GM12801 (cell line): ENCODE measurements around the gene ZDHHC12.

Experiments used
- TF ChIP-seq, protein P1 (sequence below): IDR thresholded peaks from one replicate; pipeline ENCODE4 v1.5.1; 2011; ENCODE audit warnings: control low read depth; ENCODE audit not compliant: insufficient read length; ENCODE audit errors: extremely low read depth

ZDHHC12 gene

DNA sequence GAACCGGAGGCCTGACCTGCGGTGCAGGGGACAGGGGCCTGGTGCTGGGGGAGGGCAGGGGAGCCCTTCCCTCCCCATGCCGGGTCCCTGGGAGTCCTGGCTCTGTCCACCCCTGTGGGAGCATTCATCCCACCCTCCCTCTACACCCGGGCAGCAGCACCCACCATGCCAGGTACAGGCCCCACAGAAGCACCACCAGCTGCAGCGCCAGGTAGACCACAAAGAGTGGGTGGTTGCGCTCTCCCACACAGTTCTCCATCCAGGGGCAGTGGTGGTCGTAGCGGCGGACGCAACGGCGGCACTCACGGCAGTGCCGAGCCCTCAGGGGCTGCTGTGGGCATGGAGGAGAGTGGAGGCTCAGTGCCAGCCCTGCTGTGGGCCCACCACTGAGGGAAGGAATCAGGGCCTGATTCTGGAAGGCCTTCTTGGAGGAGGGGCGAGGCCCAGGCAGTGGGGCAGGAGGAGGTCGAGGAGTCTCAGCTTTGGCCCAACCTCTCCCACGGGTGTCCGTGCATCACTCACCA lies 2.4 kb downstream of the ZDHHC12 start:
- TF ChIP-seq, protein P1, sequence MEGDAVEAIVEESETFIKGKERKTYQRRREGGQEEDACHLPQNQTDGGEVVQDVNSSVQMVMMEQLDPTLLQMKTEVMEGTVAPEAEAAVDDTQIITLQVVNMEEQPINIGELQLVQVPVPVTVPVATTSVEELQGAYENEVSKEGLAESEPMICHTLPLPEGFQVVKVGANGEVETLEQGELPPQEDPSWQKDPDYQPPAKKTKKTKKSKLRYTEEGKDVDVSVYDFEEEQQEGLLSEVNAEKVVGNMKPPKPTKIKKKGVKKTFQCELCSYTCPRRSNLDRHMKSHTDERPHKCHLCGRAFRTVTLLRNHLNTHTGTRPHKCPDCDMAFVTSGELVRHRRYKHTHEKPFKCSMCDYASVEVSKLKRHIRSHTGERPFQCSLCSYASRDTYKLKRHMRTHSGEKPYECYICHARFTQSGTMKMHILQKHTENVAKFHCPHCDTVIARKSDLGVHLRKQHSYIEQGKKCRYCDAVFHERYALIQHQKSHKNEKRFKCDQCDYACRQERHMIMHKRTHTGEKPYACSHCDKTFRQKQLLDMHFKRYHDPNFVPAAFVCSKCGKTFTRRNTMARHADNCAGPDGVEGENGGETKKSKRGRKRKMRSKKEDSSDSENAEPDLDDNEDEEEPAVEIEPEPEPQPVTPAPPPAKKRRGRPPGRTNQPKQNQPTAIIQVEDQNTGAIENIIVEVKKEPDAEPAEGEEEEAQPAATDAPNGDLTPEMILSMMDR = no peak

DNA sequence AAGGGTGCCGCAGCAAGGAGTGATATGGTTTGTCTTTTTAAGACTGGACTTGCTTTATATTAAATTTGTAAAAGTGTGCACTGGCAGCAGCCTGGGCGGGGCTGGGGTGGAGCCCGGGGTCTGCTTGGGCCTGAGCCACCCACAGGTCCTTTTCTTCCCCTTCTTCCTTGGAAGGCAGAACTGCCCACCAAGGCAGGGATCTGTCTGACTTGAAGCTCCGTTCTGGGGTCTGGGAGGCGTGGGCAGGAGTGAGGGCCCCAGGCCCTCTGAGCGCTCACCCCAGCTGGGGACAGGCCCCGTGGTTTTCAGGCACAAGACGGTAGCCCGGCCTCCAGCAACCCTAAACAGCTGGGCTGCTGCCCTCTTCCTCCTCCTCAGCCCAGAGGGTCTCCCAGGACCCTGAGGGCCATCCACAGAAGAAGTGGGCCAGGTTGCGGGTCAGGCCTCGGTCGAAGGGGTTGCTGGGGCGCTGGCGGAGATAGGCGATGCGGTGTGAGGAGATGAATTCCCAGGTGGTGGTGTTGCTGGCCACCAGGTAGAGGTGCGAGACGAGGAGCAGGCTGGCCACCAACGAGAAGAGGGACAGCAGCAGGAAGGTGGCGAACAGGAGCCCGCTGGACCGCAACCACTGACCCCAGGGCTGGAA lies 3.0 kb downstream of the ZDHHC12 start:
- TF ChIP-seq, protein P1 = no peak

DNA sequence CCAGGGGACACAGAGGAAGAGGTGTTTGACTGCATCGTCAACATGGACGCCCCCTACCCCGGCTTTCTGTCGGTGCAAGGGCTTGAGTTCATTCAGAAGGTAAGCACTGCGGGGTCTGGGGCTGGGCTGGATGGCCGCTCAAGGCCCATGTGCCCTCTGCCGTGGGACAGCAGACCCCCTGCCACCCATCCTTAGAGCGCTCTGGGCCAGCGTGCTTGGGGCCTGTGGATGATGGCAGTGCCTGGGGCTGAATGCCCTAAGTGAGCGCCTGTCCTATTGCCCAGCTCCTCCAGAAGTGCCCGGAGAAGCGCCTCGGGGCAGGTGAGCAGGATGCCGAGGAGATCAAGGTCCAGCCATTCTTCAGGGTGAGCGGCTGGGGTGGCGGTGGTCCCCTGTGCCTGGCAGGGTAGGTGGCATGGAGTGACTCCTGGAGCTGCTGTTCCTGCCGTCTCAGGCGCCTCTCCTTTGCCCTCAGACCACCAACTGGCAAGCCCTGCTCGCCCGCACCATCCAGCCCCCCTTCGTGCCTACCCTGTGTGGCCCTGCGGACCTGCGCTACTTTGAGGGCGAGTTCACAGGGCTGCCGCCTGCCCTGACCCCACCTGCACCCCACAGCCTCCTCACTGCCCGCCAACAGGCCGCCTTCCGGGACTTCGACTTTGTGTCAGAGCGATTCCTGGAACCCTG lies 3.9 kb downstream of the ZDHHC12 start:
- TF ChIP-seq, protein P1 = no peak

DNA sequence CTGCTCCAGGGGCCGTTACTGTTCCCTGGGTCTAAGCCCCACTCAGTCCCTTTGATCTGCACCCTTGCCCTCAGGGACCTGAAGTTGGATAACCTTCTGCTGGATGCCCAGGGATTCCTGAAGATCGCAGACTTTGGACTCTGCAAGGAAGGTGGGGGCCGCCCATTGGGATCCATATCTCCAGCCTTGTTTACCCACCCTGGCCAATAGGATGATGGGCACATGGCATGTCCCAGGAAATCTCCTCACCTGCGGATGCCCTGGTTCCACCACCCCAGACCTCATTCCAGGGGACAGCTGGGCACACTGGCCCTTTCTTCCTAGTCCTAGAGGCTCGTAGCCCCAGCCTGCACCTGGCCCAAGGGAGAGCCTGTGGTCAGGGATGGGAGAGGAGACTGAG lies 5.5 kb downstream of the ZDHHC12 start:
- TF ChIP-seq, protein P1 = no peak

DNA sequence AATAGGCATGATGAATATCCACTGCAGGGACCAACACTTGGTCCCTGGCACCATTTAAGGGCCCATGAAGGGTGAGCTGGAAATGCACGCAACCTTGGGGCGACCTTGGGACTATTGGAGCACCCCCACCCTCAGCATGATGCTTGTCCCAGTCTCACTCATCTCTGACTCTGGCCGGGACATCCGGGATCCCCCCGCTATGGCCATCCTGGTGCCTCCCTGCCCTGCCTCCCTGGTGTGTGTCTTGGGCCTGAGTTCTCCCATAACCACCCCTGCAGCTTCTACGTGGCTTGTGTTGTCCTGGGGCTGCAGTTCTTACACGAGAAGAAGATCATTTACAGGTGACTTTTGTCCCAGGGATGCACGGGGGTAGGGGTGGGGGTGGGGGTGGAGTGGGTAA lies 5.9 kb downstream of the ZDHHC12 start:
- TF ChIP-seq, protein P1 = no peak

DNA sequence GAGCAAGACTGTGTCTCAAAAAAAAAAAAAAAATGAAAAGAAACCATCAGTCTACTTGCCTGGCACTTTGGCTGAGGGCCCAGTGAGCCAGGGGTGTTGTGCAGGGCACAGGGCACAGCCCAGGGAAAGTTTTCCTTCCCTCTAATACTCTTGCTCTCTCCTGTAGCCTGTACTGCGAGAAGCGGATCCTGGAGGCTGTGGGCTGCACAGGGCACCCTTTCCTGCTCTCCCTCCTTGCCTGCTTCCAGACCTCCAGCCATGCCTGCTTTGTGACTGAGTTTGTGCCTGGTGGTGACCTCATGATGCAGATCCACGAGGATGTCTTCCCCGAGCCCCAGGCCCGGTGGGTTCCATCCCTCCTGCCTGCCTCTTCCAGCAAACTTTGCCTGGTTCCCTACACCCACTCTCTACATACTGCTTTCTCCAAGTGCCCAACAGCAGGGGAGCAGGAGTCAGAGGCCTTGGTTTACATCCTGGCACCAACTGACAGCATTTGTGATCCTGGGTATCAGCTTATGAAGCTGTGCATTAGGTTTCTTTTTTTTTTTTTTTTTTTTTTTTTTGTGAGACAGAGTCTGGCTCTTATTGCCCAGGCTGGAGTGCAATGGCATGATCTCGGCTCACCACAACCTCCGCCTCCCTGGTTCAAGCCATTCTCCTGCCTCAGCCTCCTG lies 7.2 kb downstream of the ZDHHC12 start:
- TF ChIP-seq, protein P1 = no peak

DNA sequence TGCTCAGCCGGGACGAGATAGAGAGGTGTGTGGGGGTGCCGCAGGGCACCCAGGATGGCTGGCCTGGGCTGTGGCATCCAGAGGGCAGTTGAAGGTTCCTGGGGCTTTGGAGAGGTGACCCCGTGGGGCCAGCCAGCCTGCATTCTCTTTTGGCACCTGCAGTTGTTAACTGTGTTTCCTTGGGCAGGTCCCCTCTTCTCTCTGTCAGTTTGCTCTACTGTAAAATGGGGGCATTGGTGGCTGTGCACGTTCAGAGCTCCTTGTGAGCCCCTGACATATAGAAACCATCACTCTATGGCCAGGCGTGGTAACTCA lies 8.5 kb downstream of the ZDHHC12 start:
- TF ChIP-seq, protein P1 = no peak
